H9 (cell line): ENCODE data around the gene CCNYL1. TPM values are rescaled to one million over a fixed set of nuclear protein-coding genes. Genes with fewer than 3 reads are reported as not detected.

Experiments
- DNase-seq: peaks from one replicate; pipeline ENCODE4 v3.0.0-alpha.2; 2017
- H2AFZ ChIP-seq: one replicate; pipeline ENCODE4 v1.6.1; 2013; ENCODE audit warnings: mild to moderate bottlenecking, low read length, control low read depth, moderate library complexity
- H2AK5ac ChIP-seq: 2 replicates; pipeline ENCODE4 v1.6.1; 2013; ENCODE audit warnings: low read length, control low read depth, mixed read lengths; ENCODE audit not compliant: insufficient read length
- H2BK120ac ChIP-seq: one replicate; pipeline ENCODE4 v1.6.1; 2013; ENCODE audit warnings: low read depth, mild to moderate bottlenecking, low read length, control low read depth, inconsistent platforms; ENCODE audit not compliant: poor library complexity, severe bottlenecking
- H2BK12ac ChIP-seq: 2 replicates; pipeline ENCODE4 v1.6.1; 2013; ENCODE audit warnings: low read length, control low read depth, mixed read lengths, low read depth; ENCODE audit not compliant: insufficient read length
- H2BK15ac ChIP-seq: 2 replicates; pipeline ENCODE4 v1.6.1; 2013; ENCODE audit warnings: low read depth, low read length, control low read depth
- H2BK20ac ChIP-seq: one replicate; pipeline ENCODE4 v1.6.1; 2013; ENCODE audit warnings: low read depth, mild to moderate bottlenecking, low read length, control low read depth, inconsistent platforms; ENCODE audit not compliant: poor library complexity, severe bottlenecking
- H2BK5ac ChIP-seq: 2 replicates; pipeline ENCODE4 v1.6.1; 2013; ENCODE audit warnings: low read length, control low read depth, mixed read lengths; ENCODE audit not compliant: insufficient read length
- H3K14ac ChIP-seq: 2 replicates; pipeline ENCODE4 v1.6.1; 2013; ENCODE audit warnings: low read length, control low read depth; ENCODE audit not compliant: insufficient read depth
- H3K18ac ChIP-seq: 2 replicates; pipeline ENCODE4 v1.6.1; 2013; ENCODE audit warnings: low read depth, mild to moderate bottlenecking, mixed read lengths, low read length, control low read depth; ENCODE audit not compliant: insufficient read length
- H3K23ac ChIP-seq: 2 replicates; pipeline ENCODE4 v1.6.1; 2013; ENCODE audit warnings: low read length, control low read depth, mixed read lengths, low read depth; ENCODE audit not compliant: insufficient read length
- H3K23me2 ChIP-seq: 2 replicates; pipeline ENCODE4 v1.6.1; 2013; ENCODE audit warnings: low read depth, mild to moderate bottlenecking, mixed read lengths, low read length, control low read depth; ENCODE audit not compliant: insufficient read length, poor library complexity, severe bottlenecking
- H3K27ac ChIP-seq: 2 replicates; pipeline ENCODE4 v1.5.1; 2013; ENCODE audit warnings: low read length, control low read depth, mixed read lengths, low read depth; ENCODE audit not compliant: insufficient read length
- H3K27me3 ChIP-seq: 2 replicates; pipeline ENCODE4 v1.6.1; 2013; ENCODE audit warnings: low read length, control low read depth, inconsistent platforms; ENCODE audit not compliant: insufficient read depth
- H3K4ac ChIP-seq: 2 replicates; pipeline ENCODE4 v1.6.1; 2013; ENCODE audit warnings: low read depth, mild to moderate bottlenecking, control low read depth, inconsistent platforms, low read length, moderate library complexity
- H3K4me1 ChIP-seq: 2 replicates; pipeline ENCODE4 v1.6.1; 2013; ENCODE audit warnings: low read length, control low read depth, inconsistent platforms; ENCODE audit not compliant: insufficient read depth
- H3K4me2 ChIP-seq: 2 replicates; pipeline ENCODE4 v1.6.1; 2013; ENCODE audit warnings: low read length, control low read depth, mixed read lengths; ENCODE audit not compliant: insufficient read length, insufficient read depth
- H3K56ac ChIP-seq: 2 replicates; pipeline ENCODE4 v1.6.1; 2013; ENCODE audit warnings: low read depth, mild to moderate bottlenecking, mixed read lengths, low read length, control low read depth; ENCODE audit not compliant: insufficient read length
- H3K79me1 ChIP-seq: 2 replicates; pipeline ENCODE4 v1.6.1; 2013; ENCODE audit warnings: low read depth, mild to moderate bottlenecking, moderate library complexity, low read length, control low read depth, inconsistent platforms; ENCODE audit not compliant: insufficient read depth, poor library complexity, severe bottlenecking
- H3K79me2 ChIP-seq: 2 replicates; pipeline ENCODE4 v1.6.1; 2013; ENCODE audit warnings: low read length, control low read depth, inconsistent platforms; ENCODE audit not compliant: insufficient read depth
- H3K9ac ChIP-seq: 2 replicates; pipeline ENCODE4 v1.6.1; 2013; ENCODE audit warnings: low read length, control low read depth, mixed read lengths; ENCODE audit not compliant: insufficient read length; ENCODE audit errors: extremely low read depth
- H3K9me3 ChIP-seq: one replicate; pipeline ENCODE4 v1.6.1; 2013; ENCODE audit warnings: low read depth, low read length, inconsistent platforms; ENCODE audit not compliant: control insufficient read depth
- H3T11ph ChIP-seq: one replicate; pipeline ENCODE4 v1.6.1; 2013; ENCODE audit warnings: mild to moderate bottlenecking, low read length, control low read depth, inconsistent platforms
- H4K20me1 ChIP-seq: one replicate; pipeline ENCODE4 v1.6.1; 2013; ENCODE audit not compliant: control insufficient read depth, insufficient read length, insufficient read depth
- H4K5ac ChIP-seq: 2 replicates; pipeline ENCODE4 v1.6.1; 2013; ENCODE audit warnings: low read depth, mild to moderate bottlenecking, mixed read lengths, low read length, control low read depth; ENCODE audit not compliant: insufficient read length
- H4K8ac ChIP-seq: replicated peaks from 2 replicates; pipeline ENCODE4 v1.6.1; 2013; ENCODE audit warnings: low read length, control low read depth, mixed read lengths, low read depth; ENCODE audit not compliant: insufficient read length
- H4K91ac ChIP-seq: 2 replicates; pipeline ENCODE4 v1.6.1; 2013; ENCODE audit warnings: low read depth, mild to moderate bottlenecking, moderate library complexity, mixed read lengths, low read length, control low read depth; ENCODE audit not compliant: insufficient read length
- H3K27ac Mint-ChIP-seq, 3 experiments: 2 replicates in 2 of 3; 3 replicates in 1 of 3; pipeline ENCODE4 v1.8.0; 2020 to 2021; ENCODE audit warnings: mixed read lengths in 3 of 3, mild to moderate bottlenecking in 1 of 3, moderate library complexity in 1 of 3
- H3K27me3 Mint-ChIP-seq: 2 replicates; pipeline ENCODE4 v1.8.0; 2021; ENCODE audit warnings: low read depth, mild to moderate bottlenecking, moderate library complexity, mixed read lengths
- H3K36me3 Mint-ChIP-seq, 3 experiments: 2 replicates in 2 of 3; 3 replicates in 1 of 3; pipeline ENCODE4 v1.8.0; 2020 to 2021; ENCODE audit warnings: low read depth in 3 of 3, mixed read lengths in 3 of 3; ENCODE audit not compliant: insufficient read depth in 1 of 3
- H3K4me1 Mint-ChIP-seq, 2 experiments: 2 replicates each; pipeline ENCODE4 v1.8.0; 2020; ENCODE audit warnings: mixed read lengths in 2 of 2
- H3K4me3 Mint-ChIP-seq, 2 experiments: 2 replicates in 1 of 2; 3 replicates in 1 of 2; pipeline ENCODE4 v1.8.0; 2020 to 2021; ENCODE audit warnings: mild to moderate bottlenecking in 2 of 2, mixed read lengths in 2 of 2, moderate library complexity in 1 of 2
- H3K9me3 Mint-ChIP-seq, 2 experiments: 2 replicates in 1 of 2; 3 replicates in 1 of 2; pipeline ENCODE4 v1.8.0; 2020; ENCODE audit warnings: mild to moderate bottlenecking in 2 of 2, mixed read lengths in 2 of 2, moderate library complexity in 1 of 2
- CTCF ChIP-seq: fragments of 200-600 bp; sonication (generic); conservative IDR thresholded peaks from 3 replicates; pipeline ENCODE4 v1.8.0; 2021; ENCODE audit warnings: antibody characterized with exemption, mild to moderate bottlenecking
- WGBS: extraction: QIAGEN DNeasy Blood & Tissue Kit; methylation state at CpG from one replicate; pipeline ENCODE4 v1.1.7; 2013; ENCODE audit warnings: missing lambda C conversion rate, low lambda C conversion rate, mixed read lengths; ENCODE audit not compliant: insufficient read length; ENCODE audit errors: extremely low coverage; 5-methylcytosine and 5-hydroxymethylcytosine counted together
- total RNA-seq: library from RNA; stranded (reverse); gene quantifications from 2 replicates; pipeline ENCODE4 v1.2.1, GENCODE V29; 2021

The CCNYL1 gene
- total RNA-seq, 1 experiment from 2014 or later: 27.0 TPM

GRCh38 chr2:207749873-207750272 lies 38.4 kb downstream of the CCNYL1 start:
- H3K4me3 Mint-ChIP-seq: no peak overlapping the region
- no CpG with 5 or more reads among the region's 2 CpGs for WGBS
- no peak overlapping the region for H3K4me2 ChIP-seq

More at GRCh38 chr2:207749873-207750272, 38.4 kb downstream of the CCNYL1 start:
- Histone ChIP-seq H4K5ac (no peak overlapping the region), H3K14ac (no peak overlapping the region), H3K23me2 (no peaks in the 10 kb centered on the region), H2BK120ac (no peak overlapping the region), H4K8ac (no peak overlapping the region), H3K27ac (no peak overlapping the region), H3K4ac (no peak overlapping the region), H4K20me1 (no peaks in the 10 kb centered on the region), H2AK5ac (no peak overlapping the region), H3K18ac (no peak overlapping the region), H4K91ac (no peak overlapping the region), H3K79me2 (no peaks in the 10 kb centered on the region), H2BK12ac (no peak overlapping the region), H2BK5ac (no peak overlapping the region), H3K56ac (no peak overlapping the region), H3K27me3 (no peaks in the 10 kb centered on the region), H3K79me1 (no peaks in the 10 kb centered on the region), H3K9me3 (no peaks in the 10 kb centered on the region), H3K4me1 (no peaks in the 10 kb centered on the region), H2BK15ac (no peak overlapping the region), H3K9ac (no peak overlapping the region), H2BK20ac (no peak overlapping the region), H3K23ac (no peak overlapping the region), H3T11ph (no peak overlapping the region), H2AFZ (no peak overlapping the region)
- Mint-ChIP-seq H3K27me3 (no peaks in the 10 kb centered on the region), H3K27ac (peak overlapping the region in 2 of 3 experiments; percentile 22 to 57; a peak in 1 of 7 replicates), H3K36me3 (peaks cover 11 to 48% (median 42%) of the 10 kb centered on the region in 3 experiments; a peak in 6 of 7 replicates), H3K9me3 (no peaks in the 10 kb centered on the region), H3K4me1 (peaks cover 18 to 26% of the 10 kb centered on the region in 2 experiments)
- no peak for DNase-seq
- no peak for TF ChIP-seq CTCF
